Neural progenitor cell (in vitro differentiated cells): ENCODE data around the gene GPR37L1.

ENCODE experiments used
- CTCF ChIP-seq: fragments of 200-600 bp; sonication (generic); IDR thresholded peaks from 2 replicates; pipeline ENCODE4 v1.5.1; 2017; ENCODE audit warnings: antibody characterized with exemption, mild to moderate bottlenecking
- EZH2 ChIP-seq: fragments of 200-600 bp; sonication (generic); IDR thresholded peaks from 2 replicates; pipeline ENCODE4 v1.6.1; 2017; ENCODE audit warnings: antibody characterized with exemption, mild to moderate bottlenecking, moderate library complexity
- EZH2phosphoT487 ChIP-seq: fragments of 200-600 bp; sonication (generic); IDR thresholded peaks from 2 replicates; pipeline ENCODE4 v1.6.1; 2017; ENCODE audit warnings: antibody characterized with exemption

- TF ChIP-seq CTCF (no peak), EZH2 (no peak), EZH2phosphoT487 (no peak)
Observed at GRCh38 chr1:202171292-202172014, 48.7 kb downstream of the GPR37L1 start.
